ENCODE measurements around the gene IMPG1.

DNA sequence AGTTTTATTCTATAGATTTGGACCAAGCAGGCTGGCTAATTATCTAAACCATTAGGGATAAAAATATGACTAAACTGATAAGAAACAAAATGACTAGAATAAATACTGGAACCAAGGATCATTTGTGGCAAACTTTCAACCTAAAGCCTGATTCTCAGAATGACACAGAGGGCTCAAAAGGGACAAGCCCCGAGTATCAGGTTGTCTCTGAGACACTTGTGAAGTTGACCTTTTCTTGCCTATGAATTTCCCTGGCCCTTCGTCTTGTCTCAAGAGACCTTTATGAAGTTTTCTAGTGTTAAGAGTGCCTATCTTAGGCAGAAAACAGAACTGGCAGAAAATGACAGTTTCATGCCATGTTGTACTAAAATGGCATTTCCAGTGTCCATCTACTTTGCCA lies 68.3 kb downstream of the IMPG1 start:
- TF ChIP-seq CTCF (IDR thresholded peaks at IDR 0.05) (no peak), POLR2A (IDR thresholded peaks at IDR 0.05) (no peak)

All from body of pancreas (tissue), 4 donors.